ENCODE data around the gene CEMIP.

CEMIP gene

GRCh38 chr15:80966431-80967197 lies 187.4 kb downstream of the CEMIP start:
- DNase-seq, result no peak

GRCh38 chr15:80967451-80967850 lies 188.3 kb downstream of the CEMIP start:
- no peak for DNase-seq

GRCh38 chr15:80967991-80968510 lies 188.9 kb downstream of the CEMIP start:
- no peak for DNase-seq

- no peak for DNase-seq
Observed at GRCh38 chr15:80969316-80969715, 190.1 kb downstream of the CEMIP start.

- peak; percentile 71 for DNase-seq
Observed at GRCh38 chr15:80970018-80970657, 191.0 kb downstream of the CEMIP start.

- no peak for DNase-seq
Observed at GRCh38 chr15:80970658-80971057, 191.5 kb downstream of the CEMIP start.

GRCh38 chr15:80971143-80971542 lies 192.0 kb downstream of the CEMIP start:
- no peak for DNase-seq

- no peak for DNase-seq
Observed at GRCh38 chr15:80972276-80972675, 193.1 kb downstream of the CEMIP start.

- no peak for DNase-seq
Observed at GRCh38 chr15:80974914-80975313, 195.7 kb downstream of the CEMIP start.

GRCh38 chr15:80976851-80977250 lies 197.7 kb downstream of the CEMIP start:
- DNase-seq, result no peak

GRCh38 chr15:80977627-80978036 lies 198.5 kb downstream of the CEMIP start:
- DNase-seq, result no peak

GRCh38 chr15:80978685-80979329 lies 199.6 kb downstream of the CEMIP start:
- no peak for DNase-seq

GRCh38 chr15:80979538-80980200 lies 200.5 kb downstream of the CEMIP start:
- DNase-seq, result no peak

GRCh38 chr15:80982205-80982604 lies 203.0 kb downstream of the CEMIP start:
- DNase-seq, result no peak

GRCh38 chr15:80982839-80983238 lies 203.7 kb downstream of the CEMIP start:
- DNase-seq, result no peak

- DNase-seq, result no peak
Observed at GRCh38 chr15:80984856-80985255, 205.7 kb downstream of the CEMIP start.

- no peak for DNase-seq
Observed at GRCh38 chr15:80985981-80986380, 206.8 kb downstream of the CEMIP start.

GRCh38 chr15:80986487-80986886 lies 207.3 kb downstream of the CEMIP start:
- DNase-seq, result no peak

GRCh38 chr15:80988148-80988796 lies 209.1 kb downstream of the CEMIP start:
- no peak for DNase-seq

- DNase-seq, result no peak
Observed at GRCh38 chr15:80989081-80989517, 209.9 kb downstream of the CEMIP start.

- peak; percentile 98 for DNase-seq
Observed at GRCh38 chr15:80989518-80990478, 210.6 kb downstream of the CEMIP start, which contains the start of gene MESD. Gene MESD (minus strand): TSS chr15:80989819. CDS start chr15:80989791, 28 bp downstream.

Measured in activated CD4-positive, alpha-beta T cell treated with anti-CD3 and anti-CD28 coated beads, Interleukin-2, amount 50 U/mL, for 16 hours (primary cell).